Neural progenitor cell (in vitro differentiated cells): Measurements from ENCODE around the gene CHD6.

ENCODE experiments used
- EZH2 ChIP-seq: fragments of 200-600 bp; sonication (generic); IDR thresholded peaks from 2 replicates; pipeline ENCODE4 v1.6.1; 2017; ENCODE audit warnings: antibody characterized with exemption, mild to moderate bottlenecking, moderate library complexity
- EZH2phosphoT487 ChIP-seq: fragments of 200-600 bp; sonication (generic); IDR thresholded peaks from 2 replicates; pipeline ENCODE4 v1.6.1; 2017; ENCODE audit warnings: antibody characterized with exemption
- TF ChIP-seq, protein P1 (sequence below): fragments of 200-600 bp; sonication (generic); IDR thresholded peaks from 2 replicates; pipeline ENCODE4 v1.5.1; 2017; ENCODE audit warnings: antibody characterized with exemption, mild to moderate bottlenecking

DNA sequence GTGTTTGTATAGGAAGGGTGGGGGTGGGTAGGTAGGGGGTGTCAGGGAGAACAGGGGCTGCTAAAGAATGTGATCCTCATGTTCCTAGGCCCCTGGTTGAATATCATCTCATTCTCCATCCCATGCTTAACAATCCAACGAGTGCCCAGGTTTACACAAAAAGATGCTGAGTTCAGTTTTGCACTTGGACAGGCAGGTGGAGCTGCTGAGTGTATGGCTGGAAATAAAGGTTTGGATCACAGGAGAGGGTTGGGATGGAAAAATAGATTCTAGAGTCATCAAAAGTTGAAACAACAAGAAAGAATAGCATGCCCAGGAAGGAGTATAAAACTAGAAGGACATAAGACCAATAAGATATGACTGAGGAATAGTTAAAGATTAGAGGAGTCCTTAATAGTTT is 14.2 kb downstream of the CHD6 start:
- TF ChIP-seq EZH2phosphoT487 (no peak), EZH2 (no peak)
- TF ChIP-seq, protein P1, sequence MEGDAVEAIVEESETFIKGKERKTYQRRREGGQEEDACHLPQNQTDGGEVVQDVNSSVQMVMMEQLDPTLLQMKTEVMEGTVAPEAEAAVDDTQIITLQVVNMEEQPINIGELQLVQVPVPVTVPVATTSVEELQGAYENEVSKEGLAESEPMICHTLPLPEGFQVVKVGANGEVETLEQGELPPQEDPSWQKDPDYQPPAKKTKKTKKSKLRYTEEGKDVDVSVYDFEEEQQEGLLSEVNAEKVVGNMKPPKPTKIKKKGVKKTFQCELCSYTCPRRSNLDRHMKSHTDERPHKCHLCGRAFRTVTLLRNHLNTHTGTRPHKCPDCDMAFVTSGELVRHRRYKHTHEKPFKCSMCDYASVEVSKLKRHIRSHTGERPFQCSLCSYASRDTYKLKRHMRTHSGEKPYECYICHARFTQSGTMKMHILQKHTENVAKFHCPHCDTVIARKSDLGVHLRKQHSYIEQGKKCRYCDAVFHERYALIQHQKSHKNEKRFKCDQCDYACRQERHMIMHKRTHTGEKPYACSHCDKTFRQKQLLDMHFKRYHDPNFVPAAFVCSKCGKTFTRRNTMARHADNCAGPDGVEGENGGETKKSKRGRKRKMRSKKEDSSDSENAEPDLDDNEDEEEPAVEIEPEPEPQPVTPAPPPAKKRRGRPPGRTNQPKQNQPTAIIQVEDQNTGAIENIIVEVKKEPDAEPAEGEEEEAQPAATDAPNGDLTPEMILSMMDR, result no peak
